GM21576 (cell line): ENCODE measurements around the gene CLEC20A.

Source experiments
- ATAC-seq: cut with Tn5 transposase; IDR thresholded peaks from one replicate; pipeline ENCODE4 v1.9.1; 2021; ENCODE audit warnings: mild to moderate bottlenecking, moderate library complexity; ENCODE audit not compliant: unreplicated experiment

The CLEC20A gene

DNA sequence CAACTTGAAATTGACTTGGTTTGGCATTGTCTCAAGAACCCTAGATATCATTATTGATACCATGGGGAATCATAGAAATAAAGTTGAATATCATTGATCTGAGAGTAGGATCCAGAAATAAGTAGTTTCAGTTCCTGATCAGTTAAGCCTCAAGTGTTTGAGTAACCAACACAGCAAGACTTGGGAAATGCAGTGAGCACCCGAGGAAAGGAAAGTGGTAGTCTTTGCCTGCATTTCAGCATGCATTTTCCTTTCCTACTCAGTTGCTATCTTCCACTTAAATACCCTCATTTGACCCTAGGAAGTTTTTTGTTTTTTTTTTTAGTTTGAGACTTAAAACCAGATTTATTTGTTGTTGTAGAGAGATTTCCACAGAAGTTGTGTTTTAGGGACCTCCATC is 18.9 kb downstream of the CLEC20A start:
- ATAC-seq, result no peak

DNA sequence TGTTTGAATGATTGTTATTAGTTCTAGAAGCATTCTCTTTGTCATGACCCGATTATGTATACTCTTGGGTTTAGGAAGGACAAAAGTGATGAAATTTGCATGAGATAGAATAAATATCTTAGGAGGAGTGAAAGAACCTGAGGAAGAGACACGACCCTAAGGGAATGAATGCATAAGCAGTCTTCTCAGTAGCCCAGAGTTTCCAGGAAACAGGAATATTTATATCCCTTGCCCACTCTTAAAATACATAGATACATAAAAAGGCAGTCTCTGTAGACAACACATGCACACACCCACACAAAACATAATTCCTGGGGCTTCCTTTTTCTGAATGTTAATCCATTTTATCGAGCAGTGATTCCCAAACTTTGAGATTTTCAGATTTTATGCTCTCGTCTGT is 19.4 kb downstream of the CLEC20A start:
- no peak for ATAC-seq

DNA sequence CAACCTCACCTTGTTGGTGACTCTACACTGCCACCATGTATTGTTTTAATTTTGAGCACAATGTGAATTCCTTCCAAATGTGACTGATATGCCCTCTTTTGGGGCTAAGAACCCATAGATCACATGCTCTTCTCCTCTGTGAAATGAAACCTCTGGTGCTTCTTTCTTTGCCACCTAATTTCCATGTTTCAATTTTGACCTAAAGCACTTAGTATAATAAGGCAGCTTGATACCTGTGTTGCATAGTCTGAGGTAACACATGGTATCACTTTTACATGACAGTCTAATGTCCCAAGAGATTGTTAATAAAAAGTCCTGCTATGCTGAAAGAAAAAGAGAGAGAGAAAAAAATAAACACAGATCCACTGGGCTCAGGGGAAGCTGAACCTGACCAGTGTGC is 24.2 kb downstream of the CLEC20A start:
- ATAC-seq, result no peak

DNA sequence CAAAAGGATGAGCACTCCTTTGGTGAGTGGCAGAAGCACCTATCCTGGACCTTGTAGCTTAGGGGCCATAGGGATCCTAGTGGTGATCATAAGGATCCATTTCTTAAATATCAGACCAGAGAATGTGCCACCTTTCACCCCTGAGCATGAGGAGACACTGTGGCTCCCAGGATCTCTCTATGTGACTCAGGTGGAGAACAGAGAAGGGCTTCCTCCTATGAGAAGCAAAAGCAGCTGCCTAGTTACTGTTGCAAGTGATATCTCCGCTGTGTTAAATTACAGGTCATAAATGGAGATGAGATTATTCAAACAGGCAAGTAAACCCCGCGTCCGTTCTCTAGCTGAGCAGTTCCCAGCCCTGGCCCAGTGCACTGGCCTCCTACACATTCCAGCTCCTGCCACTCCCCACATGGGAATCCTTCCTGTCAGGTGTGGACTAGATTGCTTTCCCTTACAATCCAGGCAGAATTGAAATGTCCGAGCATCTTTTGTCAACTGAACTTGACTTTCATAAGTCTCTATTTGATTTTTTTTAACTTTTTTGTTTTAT is 26.3 kb downstream of the CLEC20A start:
- ATAC-seq, result no peak

DNA sequence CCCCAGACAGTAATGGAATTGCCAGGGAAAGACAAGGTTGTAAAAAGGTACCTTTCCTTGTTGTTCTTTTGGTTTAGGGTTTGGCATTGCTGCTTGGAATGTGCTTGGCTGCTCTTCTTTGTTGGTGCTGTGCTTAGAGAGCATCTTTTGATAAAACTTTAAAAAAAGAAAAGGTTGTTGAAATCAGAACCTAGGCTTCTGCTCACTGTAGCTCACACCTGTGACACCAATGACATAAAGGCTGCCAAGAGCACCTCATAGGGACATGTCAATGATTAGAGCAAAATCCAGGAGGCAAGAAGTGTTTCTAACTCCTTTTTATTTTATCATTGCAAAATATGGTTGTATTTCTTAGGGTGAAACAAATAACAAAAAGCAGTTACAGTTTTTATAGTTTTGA is 28.9 kb downstream of the CLEC20A start:
- ATAC-seq, result no peak

GRCh38 chr1:178465011-178465410 is 31.8 kb downstream of the CLEC20A start:
- ATAC-seq, result no peak

GRCh38 chr1:178464566-178464965 is 32.2 kb downstream of the CLEC20A start:
- ATAC-seq, result no peak

- ATAC-seq, result no peak
These were observed 32.6 kb downstream of the CLEC20A start for GRCh38 chr1:178464141-178464540.

GRCh38 chr1:178461701-178462100 is 35.1 kb downstream of the CLEC20A start:
- ATAC-seq, result no peak

- ATAC-seq, result no peak
These were observed 35.7 kb downstream of the CLEC20A start for GRCh38 chr1:178461104-178461503.

DNA sequence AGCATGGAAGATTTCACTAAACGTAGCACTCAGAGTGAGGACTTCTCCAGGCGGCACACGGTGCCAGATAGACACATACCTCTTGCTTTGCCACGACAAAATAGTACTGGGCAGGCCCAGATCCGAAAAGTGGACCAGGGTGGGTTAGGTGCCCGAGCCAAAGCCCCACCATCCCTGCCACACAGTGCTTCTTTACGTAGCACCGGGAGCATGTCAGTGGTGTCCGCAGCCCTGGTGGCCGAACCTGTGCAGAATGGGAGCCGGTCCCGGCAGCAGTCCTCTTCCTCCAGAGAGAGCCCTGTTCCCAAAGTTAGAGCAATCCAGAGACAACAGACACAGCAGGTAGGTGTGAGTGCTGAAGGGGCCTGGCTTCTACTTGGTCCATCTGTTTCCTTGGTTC is 38.6 kb downstream of the CLEC20A start:
- no peak for ATAC-seq

DNA sequence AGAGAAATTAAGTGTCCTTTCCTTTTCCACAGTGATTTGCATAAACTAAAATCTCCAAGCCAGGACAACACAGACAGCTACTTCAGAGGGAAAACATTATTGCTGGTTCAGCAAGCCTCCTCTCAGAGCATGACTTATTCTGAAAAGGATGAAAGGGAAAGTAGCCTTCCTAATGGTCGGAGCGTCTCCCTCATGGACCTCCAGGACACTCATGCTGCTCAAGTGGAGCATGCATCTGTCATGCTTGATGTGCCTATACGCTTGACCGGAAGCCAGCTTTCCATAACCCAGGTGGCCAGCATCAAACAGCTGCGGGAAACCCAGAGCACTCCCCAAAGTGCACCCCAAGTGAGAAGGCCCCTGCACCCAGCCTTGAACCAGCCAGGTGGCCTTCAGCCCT is 39.1 kb downstream of the CLEC20A start:
- no peak for ATAC-seq

DNA sequence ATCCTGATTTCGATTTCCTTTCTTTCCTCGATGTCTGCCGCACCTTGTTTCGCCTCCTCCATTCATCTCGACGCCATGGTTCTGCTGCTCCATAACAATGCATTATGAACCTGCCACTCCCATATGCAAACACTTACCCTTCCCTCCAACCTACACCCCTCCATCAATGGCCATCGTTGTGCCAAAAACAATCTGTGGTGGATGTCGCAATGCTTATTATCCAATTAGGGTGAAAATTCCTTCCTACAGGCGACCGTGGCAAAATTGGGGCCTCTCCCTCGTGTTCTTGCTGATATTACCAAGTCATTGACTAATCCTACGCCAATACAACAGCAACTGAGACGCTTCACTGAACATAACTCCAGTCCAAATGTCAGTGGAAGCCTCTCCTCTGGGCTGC is 40.3 kb downstream of the CLEC20A start:
- no peak for ATAC-seq

- no peak for ATAC-seq
These were observed 44.8 kb downstream of the CLEC20A start for GRCh38 chr1:178452013-178452412.

GRCh38 chr1:178451529-178451928 is 45.2 kb downstream of the CLEC20A start:
- ATAC-seq, result no peak

DNA sequence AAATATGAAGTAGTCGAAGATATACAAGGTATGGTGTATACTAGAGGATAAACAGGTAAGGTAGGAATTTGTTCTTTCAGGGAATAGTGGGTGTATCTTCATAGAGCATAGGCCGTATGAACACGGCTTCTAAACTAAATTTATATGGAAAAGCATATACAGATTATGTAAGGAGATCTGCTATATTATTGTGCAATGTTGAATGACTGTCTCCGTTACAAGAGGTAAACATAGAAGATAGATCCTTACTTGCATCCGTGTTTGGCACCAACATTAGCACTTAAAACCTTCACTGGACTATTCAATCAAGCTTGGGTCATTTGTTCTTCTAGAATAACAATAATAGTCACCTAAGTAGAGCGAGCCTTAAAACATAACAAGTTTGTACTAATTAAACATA is 45.9 kb downstream of the CLEC20A start:
- ATAC-seq, result no peak

GRCh38 chr1:178442925-178443324 is 53.8 kb downstream of the CLEC20A start:
- no peak for ATAC-seq

DNA sequence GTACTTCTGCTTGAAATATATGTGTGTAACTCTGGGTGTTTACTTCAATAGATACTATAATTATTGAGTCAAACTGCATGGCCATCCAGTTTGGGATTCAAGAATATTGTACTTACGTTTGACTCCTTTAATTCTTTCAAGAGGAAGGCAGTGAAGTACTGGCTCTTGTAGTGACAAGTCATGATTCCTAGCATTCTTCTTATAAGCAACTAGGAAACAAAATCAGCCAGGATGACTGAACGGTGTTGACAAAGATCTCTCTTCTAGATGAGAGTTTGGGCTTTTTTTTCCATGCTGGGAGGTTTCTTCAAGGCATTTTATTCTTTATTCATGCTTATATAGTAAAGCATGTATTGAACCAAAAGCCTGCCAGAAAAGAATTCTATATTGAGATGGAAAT is 58.3 kb downstream of the CLEC20A start:
- no peak for ATAC-seq

DNA sequence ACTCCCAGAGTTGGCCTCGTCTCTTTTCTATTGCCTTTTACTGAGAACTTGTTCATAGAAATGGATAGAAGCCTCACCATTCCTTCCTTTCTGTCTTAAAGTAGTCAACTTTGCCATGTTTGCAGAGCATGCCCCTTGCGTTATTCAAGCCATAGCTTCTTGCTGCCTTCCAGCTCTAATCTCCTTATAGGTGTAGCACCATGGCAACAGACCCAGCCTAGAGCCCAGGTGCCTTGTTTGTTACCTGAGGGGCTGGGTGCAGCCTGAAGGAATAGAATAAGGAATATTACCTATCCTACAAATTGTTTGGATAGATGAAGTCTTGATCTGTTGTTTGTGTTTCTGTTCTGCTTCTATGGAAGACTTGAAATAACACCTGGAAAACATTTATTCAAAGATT is 59.9 kb downstream of the CLEC20A start:
- no peak for ATAC-seq

- ATAC-seq, result no peak
These were observed 61.8 kb downstream of the CLEC20A start for GRCh38 chr1:178434899-178435435.

- ATAC-seq, result no peak
These were observed 62.4 kb downstream of the CLEC20A start for GRCh38 chr1:178434360-178434759.
